IPS-NIHi7 (cell line): ENCODE measurements around the gene SCN8A.

Experiments used
- DNase-seq: peaks from one replicate; pipeline ENCODE4 v3.0.0; 2012; ENCODE audit warnings: mixed read lengths; ENCODE audit errors: extremely low spot score

SCN8A gene

DNA sequence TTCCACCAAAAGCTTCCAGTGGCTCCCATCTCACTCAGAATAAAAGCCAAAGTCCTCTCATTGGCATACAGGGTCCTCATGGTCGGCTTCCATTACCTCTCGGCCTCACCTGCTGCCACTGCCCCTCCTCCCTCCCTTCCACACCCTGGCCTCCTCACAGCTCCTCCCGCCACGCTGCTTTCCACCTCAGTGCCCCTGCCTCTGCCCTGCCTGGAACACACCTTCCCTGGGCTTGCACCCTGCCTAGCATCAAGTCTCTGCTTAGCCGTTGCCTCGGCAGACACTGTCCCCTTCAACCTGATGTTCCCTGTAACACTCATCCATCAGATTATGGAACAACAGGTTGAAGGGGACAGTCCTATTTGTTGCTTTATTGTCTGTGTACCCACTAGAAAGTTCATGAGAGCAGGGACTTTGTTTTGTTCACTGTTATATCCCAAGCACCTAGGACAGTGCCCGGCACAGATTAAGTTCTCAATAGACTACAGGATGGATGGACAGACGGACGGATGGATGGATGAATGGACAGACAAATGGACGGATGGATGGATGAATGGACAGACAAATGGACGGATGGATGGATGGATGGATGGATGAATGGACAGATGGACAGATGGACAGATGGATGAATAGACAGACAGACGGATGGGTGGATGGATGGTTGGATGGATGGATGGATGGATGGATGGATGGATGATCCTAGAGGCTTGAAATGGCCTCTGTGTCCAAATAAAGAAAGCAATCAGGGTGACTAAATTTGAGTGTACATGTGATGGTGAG is 242.6 kb downstream of the SCN8A start:
- DNase-seq: no peak

DNA sequence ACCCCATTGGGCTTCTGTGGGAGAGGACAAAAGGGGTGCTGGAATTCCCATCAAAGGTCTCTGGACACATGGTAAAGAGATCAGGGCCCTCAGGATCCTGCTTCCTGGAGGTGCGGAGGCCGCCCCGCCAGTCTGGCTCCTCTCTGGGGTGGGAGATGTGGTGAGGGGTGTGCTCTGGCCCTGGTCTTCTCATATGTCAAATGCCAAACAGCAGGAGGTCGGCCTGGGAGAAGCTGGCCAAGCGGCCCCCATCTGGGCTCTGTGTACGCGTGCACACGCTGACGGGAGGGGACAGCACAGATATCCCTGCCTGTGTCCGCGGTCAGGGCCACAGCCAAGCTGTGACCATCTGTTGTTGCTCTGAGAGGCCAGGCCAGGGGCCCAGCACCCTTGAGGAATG is 243.4 kb downstream of the SCN8A start:
- DNase-seq: no peak

DNA sequence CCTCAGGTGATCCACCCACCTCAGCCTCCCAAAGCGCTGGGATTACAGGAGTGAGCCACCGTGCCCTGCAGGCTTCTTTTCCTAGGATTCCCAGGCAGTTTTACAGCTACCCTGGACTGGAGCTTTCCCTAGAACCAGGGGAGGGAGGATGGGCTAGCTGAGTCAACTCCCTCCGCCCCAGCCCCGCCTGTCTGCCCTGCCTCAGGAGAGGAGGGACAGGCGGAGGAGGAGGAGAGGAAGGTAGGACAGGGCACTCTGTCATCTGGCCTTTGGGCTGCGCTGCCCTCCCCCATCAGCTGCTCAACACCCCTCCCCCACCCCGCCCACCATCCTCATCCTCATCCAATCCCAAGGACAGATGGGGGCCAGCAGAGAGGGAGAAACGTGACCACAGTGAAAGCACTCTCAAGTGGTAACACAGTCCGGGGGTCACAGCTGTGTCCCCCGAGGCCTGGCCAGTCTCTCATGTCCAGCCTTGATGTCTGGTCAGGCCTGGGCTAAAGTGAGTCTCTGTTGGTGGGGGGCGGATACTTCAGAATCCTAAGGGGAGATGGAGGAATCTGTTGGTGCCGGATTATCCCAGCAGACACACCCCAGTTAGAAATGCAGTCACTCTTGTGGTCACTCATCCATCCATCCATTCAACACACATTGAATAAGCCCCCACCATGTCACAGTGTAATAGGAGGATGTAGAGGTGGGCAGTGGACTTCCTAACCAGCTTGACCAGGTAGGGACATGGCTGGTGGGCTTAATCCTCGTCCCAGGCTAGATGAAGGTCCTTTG is 245.2 kb downstream of the SCN8A start:
- DNase-seq: peak; percentile 77

DNA sequence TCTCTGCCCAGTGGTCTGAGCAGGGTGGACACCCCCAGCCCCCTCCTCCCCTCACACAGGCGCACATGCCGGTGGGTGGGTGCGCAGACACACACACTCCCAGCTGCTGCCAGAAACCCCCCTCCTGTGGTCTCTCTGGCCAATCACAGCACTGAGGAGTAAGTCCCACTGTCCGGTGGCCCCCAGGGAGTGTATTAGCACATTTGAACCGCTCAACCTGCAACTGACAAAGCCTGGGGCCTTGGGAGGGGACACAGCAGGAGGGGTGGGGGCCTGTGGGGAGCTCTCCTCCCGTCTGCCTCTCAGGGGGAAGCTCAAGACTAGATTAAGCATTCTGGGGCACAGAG is 245.8 kb downstream of the SCN8A start:
- no peak for DNase-seq

DNA sequence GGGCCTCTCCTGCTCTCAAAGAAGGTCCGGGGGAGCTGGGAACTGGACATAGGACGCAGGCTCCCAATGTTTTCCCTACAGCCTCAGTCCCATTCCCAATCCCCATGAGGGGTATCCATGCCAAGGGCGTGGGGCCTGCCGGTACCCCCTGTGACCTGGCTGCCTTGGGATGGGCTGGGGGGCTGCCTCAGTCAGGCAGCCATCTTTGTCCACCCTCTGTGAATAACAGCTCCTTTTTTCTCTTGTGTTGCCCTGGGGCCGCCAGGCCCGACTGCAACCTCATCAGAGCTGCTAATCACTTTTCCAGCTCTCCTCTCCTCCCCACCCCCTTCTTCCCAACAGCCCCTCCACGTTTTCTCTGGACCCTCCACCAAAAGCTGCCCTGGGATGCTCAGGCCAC is 246.3 kb downstream of the SCN8A start:
- DNase-seq: no peak

DNA sequence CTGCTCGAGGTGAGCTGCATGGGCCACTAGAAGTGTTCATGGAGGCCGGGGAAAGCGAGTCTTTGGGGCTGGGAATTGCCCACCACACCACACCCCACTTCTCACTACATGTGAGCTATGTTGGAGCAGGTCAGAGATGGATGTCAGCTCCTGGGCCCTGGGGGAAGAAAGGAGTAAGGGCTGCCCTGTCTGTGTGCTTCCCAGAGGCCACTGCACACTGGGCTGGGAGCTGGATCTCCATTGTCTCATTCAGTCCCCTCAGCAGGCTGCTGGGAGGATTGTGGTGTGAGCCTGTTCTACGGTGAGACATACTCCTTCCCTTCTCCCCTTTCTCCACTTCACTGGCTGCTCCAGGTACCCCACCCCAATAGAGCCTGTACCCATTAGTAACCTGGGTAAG is 247.0 kb downstream of the SCN8A start:
- DNase-seq: no peak

DNA sequence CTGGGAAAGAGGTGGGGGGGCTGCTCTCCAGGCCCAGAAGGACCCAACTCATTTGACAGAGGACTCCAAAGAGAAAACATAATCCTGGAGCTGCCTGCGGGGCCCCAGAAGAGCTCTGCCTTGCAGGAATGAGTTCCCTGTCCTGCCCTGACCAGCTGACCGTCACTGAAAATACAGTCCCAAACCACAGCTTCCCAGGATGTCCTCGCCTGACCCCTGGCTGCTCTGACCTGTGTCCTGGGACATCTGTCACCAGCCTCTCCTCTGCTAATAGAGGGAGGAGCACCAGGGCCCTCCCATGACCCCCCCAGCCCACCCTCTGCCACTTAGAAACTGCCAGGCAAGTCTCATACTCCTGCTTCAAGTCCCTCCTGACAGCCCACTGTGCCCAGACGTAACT is 247.7 kb downstream of the SCN8A start:
- DNase-seq: no peak

DNA sequence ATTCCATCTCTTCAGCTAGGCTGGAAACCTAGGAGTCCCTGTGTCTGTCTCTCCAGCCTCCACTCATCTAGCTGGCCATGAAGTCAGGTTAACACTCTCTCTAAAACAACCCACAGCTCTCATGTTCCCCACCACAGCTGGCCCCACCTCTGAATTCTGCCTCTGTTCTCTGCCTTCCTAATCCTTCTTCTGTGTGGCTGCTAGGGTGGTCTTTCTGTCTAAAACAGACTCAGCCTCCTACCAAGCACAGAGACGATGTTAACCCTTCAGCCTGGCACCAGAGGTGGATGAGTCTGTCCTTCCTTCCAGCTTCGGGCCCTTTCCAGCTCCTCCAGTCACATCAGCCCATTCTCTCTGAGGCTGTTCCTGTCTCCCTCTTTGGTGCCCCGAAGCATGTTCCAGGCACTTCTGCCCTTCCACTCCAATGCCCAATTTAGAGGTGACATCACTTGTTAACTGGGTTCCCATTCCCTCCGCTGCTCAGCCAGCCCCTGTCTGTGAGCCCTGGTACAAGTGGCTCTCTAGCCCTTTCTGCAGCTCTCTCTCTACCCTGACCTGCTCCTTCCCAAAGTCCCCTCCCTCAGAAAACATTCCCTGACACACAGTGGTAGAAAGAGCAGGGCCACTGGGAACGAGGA is 248.4 kb downstream of the SCN8A start:
- DNase-seq: no peak

DNA sequence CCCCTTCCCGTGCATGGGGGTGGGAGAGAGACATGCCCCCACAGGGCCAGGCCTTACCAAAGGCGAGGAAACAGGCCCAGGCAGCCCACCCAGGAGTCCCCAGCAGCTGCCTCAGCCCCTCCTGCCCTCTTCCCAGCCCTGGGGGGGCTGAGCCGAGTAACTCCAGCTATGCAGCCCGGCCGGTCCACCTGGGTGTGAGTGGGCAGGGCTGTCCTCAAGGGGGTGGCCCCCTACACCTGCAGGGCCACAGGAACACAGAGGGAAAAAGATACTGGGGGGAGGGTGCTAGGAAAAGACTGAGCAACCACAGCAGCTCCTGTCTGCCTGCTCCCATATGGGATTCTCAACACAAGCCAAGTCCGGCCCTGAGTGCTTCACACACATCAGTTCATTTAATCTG is 249.9 kb downstream of the SCN8A start:
- no peak for DNase-seq

DNA sequence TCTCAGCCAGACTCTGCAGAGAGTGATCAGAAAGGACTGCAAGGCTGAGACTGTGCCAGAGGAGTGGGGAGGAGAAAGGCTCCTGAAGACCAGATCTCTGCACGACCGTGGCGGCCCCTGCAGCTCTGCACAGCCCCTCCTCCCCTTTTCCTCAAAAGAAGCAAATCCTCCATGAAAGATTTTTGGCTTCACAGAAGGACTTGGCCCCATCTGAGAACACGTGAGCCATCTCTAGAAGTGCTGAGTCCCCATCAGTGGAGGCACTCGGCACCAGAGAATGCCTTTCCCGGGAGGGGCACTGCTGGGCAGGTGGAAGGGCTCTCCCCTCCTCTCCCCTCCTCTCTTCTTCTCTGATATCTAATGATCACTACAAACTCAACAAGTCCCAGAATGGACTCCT is 250.7 kb downstream of the SCN8A start:
- DNase-seq: no peak

DNA sequence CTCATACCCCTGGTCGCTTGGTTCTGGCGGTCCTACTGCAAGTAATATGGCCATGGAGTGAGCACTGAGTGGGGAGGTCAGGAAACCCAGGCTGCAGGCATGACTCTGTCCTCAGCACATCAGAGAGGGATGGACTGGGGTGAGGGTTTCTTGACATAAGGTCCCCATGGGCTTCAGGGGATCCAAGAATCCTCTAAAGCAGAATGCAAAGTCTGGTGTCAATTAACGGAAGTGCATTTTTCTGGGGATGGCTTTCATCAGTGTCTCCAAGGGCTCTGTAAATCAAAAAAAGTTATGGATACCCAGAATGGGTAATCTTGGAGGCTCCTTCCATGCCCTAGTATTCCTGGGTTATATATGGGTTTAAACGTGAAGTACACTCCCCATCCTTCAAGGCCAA is 253.8 kb downstream of the SCN8A start:
- no peak for DNase-seq

DNA sequence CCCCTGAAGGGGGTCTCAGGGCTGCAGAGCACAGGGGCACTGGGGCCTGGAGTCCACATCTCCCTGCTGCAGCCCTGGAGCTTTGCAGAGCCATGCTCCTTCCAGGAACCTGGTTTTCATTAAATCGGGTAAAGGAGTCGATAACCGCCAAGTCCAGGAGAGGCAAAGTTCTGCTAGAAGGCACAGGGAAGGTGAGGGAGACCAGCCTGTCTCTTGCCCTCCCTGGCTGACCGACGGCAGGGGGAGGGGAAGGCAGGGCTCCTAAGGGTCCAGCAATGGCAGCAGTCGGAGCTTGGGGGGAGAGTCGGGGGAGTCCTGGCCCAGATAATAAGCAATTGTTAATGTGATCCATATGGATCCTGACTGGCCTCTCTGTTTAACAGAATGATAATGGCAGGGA is 254.4 kb downstream of the SCN8A start:
- DNase-seq: no peak

DNA sequence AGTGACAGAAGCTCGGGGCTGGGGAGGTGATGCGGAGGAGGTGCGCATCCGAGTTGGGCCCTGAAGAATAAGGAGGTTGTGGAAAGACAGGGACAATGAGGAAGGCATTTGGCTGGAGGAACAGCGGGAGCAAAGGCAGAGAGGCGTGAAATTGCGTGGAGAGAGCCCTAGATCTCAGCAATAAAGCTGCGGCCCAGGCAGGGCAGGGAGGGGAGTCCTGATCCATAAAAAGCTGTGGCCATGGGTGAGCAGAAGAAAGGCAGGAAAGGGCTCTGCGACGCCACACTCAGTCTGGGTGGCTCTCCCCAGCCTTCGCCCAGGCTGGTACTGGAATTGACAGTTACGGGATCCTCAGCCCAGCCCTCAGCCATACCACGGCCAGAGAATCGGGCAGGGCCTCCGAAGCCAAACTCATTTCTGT is 255.2 kb downstream of the SCN8A start:
- no peak for DNase-seq

DNA sequence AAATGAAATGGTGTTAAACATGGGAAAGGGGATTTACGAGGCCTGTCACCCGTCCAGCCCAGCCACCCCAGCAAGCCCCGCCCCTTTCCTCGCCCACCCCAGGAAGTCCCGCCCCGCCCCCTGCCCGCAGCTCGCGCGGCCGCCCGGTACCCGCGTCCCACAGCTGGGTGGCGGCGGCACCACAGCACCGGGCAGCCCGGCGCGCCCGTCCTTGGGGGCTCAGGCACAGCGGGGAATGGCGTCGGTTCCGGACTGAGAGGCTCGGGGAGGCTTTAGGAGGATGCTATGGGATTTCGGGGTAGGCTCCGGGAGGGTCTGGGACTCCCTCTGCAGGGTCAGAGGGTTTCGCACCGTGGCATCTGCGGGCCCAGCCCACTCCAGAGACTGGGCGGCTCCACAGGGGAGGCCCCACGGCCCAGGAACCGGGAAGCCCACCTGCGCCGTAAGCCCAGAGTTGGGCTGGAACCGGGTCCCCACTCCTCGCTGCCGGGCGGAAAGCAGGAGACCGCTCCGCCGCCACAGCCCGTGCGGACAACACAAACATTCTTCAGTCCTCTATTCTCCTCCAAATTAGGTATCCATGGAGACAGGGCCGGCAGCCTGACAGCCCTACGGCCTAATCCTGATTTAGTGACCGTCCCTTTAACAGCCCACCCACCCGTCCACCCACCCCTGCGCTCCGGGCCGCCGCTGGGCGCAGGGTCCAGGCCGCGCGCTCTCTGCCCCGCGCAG is 256.0 kb downstream of the SCN8A start:
- DNase-seq: peak; percentile 80

DNA sequence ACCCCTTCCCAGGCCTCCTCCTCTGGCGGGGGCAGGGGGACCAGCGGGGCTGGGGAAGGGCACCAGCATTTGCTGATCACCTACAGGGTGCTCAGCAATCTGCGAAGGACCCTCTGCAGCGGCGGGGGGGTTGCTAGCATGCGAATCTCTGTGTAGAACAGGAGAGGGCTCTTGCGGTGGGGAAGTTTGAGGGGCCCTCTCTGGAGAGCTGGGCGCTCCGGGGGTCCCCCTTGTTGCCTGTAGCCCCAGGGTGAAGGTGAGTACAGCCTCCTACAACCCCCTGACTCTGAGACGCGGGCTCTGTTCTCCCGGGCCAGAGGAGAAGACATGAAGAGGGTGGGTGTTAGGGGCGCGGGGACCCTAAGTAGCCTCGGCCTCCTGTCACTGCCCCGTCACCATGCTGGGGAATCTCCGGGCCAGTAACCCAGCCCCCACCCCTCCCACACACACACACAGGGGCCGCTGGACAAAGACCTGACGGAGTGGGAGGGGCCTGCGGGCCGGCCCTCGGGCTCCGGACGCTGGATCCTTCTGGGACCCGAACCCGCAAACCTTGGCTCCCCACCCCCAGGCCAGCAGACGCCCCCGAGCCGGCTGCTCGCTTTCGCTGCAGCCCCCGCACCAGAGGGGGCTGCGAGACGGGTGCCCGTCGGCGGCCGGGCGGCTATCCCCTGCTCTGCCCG is 256.8 kb downstream of the SCN8A start:
- DNase-seq: no peak

DNA sequence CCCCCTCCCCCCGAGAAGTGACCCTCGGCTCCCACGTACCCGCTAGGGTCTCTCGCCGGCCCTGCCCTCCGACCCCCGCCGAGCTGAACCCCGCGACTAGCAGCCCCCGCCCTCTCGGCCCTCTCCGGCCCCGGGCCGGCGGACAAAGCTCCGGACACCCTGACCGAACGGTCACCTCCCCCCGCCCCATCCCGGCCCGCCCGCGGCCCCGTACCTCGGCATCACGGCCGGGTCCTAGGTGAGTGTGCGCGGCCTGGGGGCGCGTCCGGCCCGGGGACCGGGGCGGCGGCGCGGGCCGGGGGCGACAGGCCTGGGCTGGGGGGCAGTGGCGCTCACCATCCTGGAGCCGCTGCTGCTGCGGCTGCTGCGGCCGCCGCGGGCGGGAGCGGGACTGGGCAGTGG is 257.3 kb downstream of the SCN8A start, which contains the start of gene FIGNL2:
FIGNL2 (minus strand) TSS at position 393 of the 402 bp plus-strand sequence. CDS start 26,305 bp downstream, outside the sequence.
- DNase-seq: no peak

DNA sequence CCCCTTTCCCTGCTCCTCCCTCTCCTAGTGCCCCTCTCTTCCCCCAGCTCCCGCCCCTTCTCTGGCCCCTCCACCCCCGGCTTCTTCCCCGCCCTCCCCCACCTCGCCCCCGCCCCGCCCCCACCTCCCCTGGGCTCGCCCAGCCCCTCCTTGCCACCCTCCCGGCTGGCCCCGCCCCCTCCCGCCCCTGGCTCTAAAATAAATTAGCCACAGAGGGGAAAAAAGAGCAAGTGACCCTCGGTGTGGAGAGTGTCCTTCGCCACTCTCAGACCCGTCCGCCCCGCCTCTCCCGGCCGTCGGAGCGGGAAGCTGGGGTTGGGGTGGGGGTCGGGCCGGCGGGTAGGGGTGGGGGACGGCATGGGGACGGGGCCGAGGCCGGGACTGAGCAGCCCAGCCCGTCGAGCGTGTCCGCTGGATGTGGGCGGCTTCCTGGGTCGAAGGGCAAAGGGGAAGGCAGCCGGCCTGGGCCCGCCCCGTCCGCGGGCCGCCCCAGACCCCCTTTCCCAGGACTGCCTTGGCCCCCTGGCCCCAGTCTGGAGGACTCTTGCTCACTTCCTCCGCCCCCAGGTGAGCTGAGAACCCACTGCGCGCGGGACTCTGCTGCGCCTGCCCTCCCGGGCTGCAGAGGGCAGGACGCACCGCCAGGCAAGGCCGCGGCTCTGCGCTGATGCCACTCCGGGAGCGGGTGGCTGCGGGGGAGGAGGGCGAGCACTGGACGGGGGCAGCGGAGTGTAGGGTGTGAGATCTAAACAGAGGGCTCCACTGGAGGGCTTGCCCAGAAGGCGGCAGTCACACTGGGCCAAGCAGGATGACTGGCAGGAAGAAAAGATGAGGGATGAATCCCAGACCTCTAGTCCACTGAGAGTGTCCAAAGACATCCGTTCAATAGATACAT is 258.1 kb downstream of the SCN8A start:
- DNase-seq: peak; percentile 90

DNA sequence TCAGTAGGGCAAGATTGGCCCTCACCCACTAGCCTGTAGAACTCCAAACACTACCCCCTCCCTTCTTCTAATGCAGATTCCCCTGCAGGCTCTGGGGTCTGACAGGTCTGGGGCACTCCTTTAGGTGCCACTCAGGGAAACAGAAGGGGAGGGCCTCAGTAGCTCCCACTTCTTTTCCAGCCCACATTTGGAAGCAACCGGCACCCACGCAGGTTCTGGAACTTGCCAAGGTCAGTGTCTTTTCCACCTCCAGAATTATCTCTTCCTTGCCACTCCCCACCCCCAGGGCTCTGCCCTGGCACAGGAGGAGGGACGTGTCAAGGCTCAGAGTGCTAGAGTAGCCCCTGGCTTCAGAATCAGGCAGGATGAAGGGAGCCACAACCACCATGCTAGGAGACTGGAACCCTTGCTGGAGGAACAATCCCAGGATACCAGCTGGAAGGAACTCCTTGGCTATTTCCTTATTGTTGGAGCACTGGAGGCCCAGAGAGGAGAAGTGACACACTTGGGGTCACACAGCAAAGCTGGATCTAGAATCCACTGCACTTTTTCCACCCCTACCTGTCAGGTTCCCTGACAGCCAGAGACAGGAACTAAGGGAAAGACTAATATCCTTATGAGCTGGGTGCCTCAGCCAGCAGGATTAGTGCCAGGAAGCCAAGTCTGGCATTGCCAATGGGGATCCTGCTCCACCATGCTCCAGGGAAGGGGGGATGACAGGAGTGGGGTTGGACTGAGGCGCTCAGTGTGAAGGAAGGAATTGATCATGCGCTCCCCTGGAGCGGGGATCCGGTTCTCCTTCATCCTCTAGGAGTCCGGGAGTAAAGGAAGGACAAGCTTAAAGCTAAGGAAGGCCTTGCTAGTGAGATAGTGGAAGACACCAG is 259.3 kb downstream of the SCN8A start:
- no peak for DNase-seq

DNA sequence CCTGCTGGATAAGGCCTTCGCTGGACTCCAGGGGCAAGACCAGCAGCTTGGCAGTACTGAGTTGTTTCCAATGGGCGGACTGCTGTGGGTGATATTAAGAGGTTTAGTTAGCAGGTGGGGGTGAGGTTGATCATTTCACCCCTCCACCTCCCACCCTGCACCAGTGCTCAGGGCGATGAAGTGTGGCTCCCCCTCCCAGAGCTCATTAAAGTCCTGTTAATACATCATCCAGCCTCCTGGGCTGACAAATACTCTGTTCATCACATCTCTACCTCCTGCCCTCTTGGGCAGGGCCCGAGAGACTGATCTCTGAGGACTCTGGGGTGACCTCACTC is 259.9 kb downstream of the SCN8A start:
- DNase-seq: no peak
